PC-9 (cell line): ENCODE data around the gene ACSS2.

ENCODE experiments used
- CTCF ChIP-seq: fragments of 200-600 bp; sonication (generic); conservative IDR thresholded peaks from 2 replicates; pipeline ENCODE4 v1.6.1; 2017; ENCODE audit warnings: mixed run types, antibody characterized with exemption, mild to moderate bottlenecking, moderate library complexity
- EZH2 ChIP-seq: fragments of 200-600 bp; sonication (generic); IDR thresholded peaks from 2 replicates; pipeline ENCODE4 v1.8.0; 2017; ENCODE audit warnings: antibody characterized with exemption, low read depth

- TF ChIP-seq CTCF, result no peak
- no peak for TF ChIP-seq EZH2
These were observed 43.6 kb downstream of the ACSS2 start for GRCh38 chr20:34920055-34920454.
